ENCODE measurements around the gene KNL1. TPM values are rescaled to one million over a fixed set of nuclear protein-coding genes. Genes with fewer than 3 reads are reported as not detected.
A peak's percentile ranks its signal among the peaks of the same experiment; 100 is the strongest.
"Not testable (repeated sequence)": the region's sequence is repeated elsewhere in the genome, so short reads cannot be mapped to it uniquely, and the experiment has no call there.

Gene KNL1
- total and polyA plus RNA-seq, 8 donors, result 0.50 to 57.8 (median 1.8) TPM

- peaks cover 19 to 53% (median 42%) of the 10 kb centered on the region in 4 donors for H3K4me1 ChIP-seq
- intact Hi-C loops (cut with DNase I; ENCODE audit: low total_unique reads), result no loop called here
Observed at GRCh38 chr15:40567111-40567510, 26.9 kb upstream of the KNL1 start.

GRCh38 chr15:40569129-40569953, 24.7 kb upstream of the KNL1 start, which contains the start of gene RPUSD2:
TSS of gene RPUSD2 (plus strand) at chr15:40569299. CDS start at chr15:40569338, 39 bp downstream.
- intact Hi-C loops (cut with DNase I; ENCODE audit: low total_unique reads), result no loop called here
- H3K9me3 ChIP-seq, result no peaks in the 10 kb centered on the region
- peaks cover 19 to 31% (median 26%) of the 10 kb centered on the region in 4 donors for H3K4me1 ChIP-seq
- TF ChIP-seq POLR2AphosphoS5 (IDR thresholded peaks at IDR 0.05) (peak; percentile 84 to 97 (median 93)), CTCF (IDR thresholded peaks at IDR 0.05) (no peak), EP300 (IDR thresholded peaks at IDR 0.05) (no peak), POLR2A (IDR thresholded peaks at IDR 0.05) (peak in 1 of 4 donors; percentile 45)
- H3K4me3 ChIP-seq, result peak within 1 kb of the TSS; percentile 83 to 100 (median 88)
- WGBS, 5 donors, result 0 to 1% (median 0%) methylated on average over 48 to 62 of the region's 62 CpGs
- H3K36me3 ChIP-seq, result peaks cover 10 to 30% (median 29%) of the 10 kb centered on the region in 4 donors
- peak within 1 kb of the TSS; percentile 83 to 90 (median 88) for H3K27ac ChIP-seq
- peak; percentile 94 to 97 for DNase-seq
- no peaks in the 10 kb centered on the region for H3K27me3 ChIP-seq

More at GRCh38 chr15:40567111-40567510, 26.9 kb upstream of the KNL1 start:
- WGBS, 5 donors, result 24 to 53% (median 37%) methylated on average over 7 of the region's 7 CpGs
- no peak for DNase-seq
- H3K27ac ChIP-seq, result no peak overlapping the region
- TF ChIP-seq EP300 (IDR thresholded peaks at IDR 0.05) (no peak), POLR2AphosphoS5 (IDR thresholded peaks at IDR 0.05) (no peak), POLR2A (IDR thresholded peaks at IDR 0.05) (no peak), CTCF (IDR thresholded peaks at IDR 0.05) (no peak)
- H3K9me3 ChIP-seq, result no peaks in the 10 kb centered on the region
- H3K27me3 ChIP-seq, result no peaks in the 10 kb centered on the region
- no peak overlapping the region for H3K4me3 ChIP-seq
- H3K36me3 ChIP-seq, result peaks cover 0 to 15% (median 13%) of the 10 kb centered on the region in 4 donors

GRCh38 chr15:40575113-40575512, 18.9 kb upstream of the KNL1 start:
- intact Hi-C loops (cut with DNase I; ENCODE audit: low total_unique reads), result no loop called here
- Histone ChIP-seq H3K4me3 (no peak overlapping the region), H3K36me3 (peaks cover 10 to 42% (median 38%) of the 10 kb centered on the region in 4 donors), H3K27me3 (no peaks in the 10 kb centered on the region), H3K27ac (no peak overlapping the region), H3K9me3 (no peaks in the 10 kb centered on the region), H3K4me1 (peaks cover 8 to 13% (median 10%) of the 10 kb centered on the region in 4 donors)
- TF ChIP-seq POLR2AphosphoS5 (IDR thresholded peaks at IDR 0.05) (no peak), CTCF (IDR thresholded peaks at IDR 0.05) (no peak), POLR2A (IDR thresholded peaks at IDR 0.05) (no peak), EP300 (IDR thresholded peaks at IDR 0.05) (no peak)
- DNase-seq, result no peak

- intact Hi-C loops (cut with DNase I; ENCODE audit: low total_unique reads); H3K27ac ChIP-seq; H3K4me3 ChIP-seq; H3K4me1 ChIP-seq; H3K9me3 ChIP-seq; DNase-seq; H3K27me3 ChIP-seq: not testable (repeated sequence)
- WGBS, 5 donors, result 96 to 100% (median 97%) methylated on average over 5 of the region's 5 CpGs
- H3K36me3 ChIP-seq, result peaks cover 10 to 35% (median 32%) of the 10 kb centered on the region in 4 donors
Observed at GRCh38 chr15:40576914-40577313, 17.1 kb upstream of the KNL1 start.

- intact Hi-C loops (cut with DNase I; ENCODE audit: low total_unique reads), result no loop called here
- no peak for DNase-seq
- Histone ChIP-seq H3K4me1 (peaks cover 0 to 6% (median 3%) of the 10 kb centered on the region in 4 donors), H3K4me3 (no peak overlapping the region), H3K36me3 (peaks cover 4 to 17% (median 12%) of the 10 kb centered on the region in 4 donors), H3K27me3 (no peaks in the 10 kb centered on the region), H3K27ac (no peak overlapping the region), H3K9me3 (no peaks in the 10 kb centered on the region)
- 54 to 77% (median 63%) methylated on average over 4 of the region's 4 CpGs for WGBS, 5 donors
- TF ChIP-seq POLR2AphosphoS5 (IDR thresholded peaks at IDR 0.05) (no peak), EP300 (IDR thresholded peaks at IDR 0.05) (no peak), POLR2A (IDR thresholded peaks at IDR 0.05) (no peak), CTCF (IDR thresholded peaks at IDR 0.05) (no peak)
Observed at GRCh38 chr15:40578892-40579291, 15.2 kb upstream of the KNL1 start.

- H3K27me3 ChIP-seq; intact Hi-C loops (cut with DNase I; ENCODE audit: low total_unique reads); H3K9me3 ChIP-seq; DNase-seq; H3K36me3 ChIP-seq; H3K4me1 ChIP-seq; H3K4me3 ChIP-seq; H3K27ac ChIP-seq: not testable (repeated sequence)
- 47 to 98% (median 70%) methylated on average over 2 of the region's 2 CpGs for WGBS, 5 donors
Observed at GRCh38 chr15:40581796-40582195, 12.3 kb upstream of the KNL1 start.

All from stomach (tissue), 9 donors.